ENCODE results near the gene CPT1B.

- TF ChIP-seq ZNF768 (tag by site-specific recombination; IDR thresholded peaks at IDR 0.05), result no peak
- TF ChIP-seq, protein P1, sequence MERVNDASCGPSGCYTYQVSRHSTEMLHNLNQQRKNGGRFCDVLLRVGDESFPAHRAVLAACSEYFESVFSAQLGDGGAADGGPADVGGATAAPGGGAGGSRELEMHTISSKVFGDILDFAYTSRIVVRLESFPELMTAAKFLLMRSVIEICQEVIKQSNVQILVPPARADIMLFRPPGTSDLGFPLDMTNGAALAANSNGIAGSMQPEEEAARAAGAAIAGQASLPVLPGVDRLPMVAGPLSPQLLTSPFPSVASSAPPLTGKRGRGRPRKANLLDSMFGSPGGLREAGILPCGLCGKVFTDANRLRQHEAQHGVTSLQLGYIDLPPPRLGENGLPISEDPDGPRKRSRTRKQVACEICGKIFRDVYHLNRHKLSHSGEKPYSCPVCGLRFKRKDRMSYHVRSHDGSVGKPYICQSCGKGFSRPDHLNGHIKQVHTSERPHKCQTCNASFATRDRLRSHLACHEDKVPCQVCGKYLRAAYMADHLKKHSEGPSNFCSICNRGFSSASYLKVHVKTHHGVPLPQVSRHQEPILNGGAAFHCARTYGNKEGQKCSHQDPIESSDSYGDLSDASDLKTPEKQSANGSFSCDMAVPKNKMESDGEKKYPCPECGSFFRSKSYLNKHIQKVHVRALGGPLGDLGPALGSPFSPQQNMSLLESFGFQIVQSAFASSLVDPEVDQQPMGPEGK (tag by site-specific recombination; IDR thresholded peaks at IDR 0.05), result 0 out of 2 replicates have a peak, but pooled peaks have one; percentile 42
- peak; percentile 31; the same call in 1 of the 2 replicates for TF ChIP-seq ZNF324 (tag by site-specific recombination; IDR thresholded peaks at IDR 0.05)
- TF ChIP-seq BCL11A (tag by site-specific recombination; IDR thresholded peaks at IDR 0.05; ENCODE audit: low read depth), result peak; percentile 62; the same call in 1 of the 2 replicates
- no peak for TF ChIP-seq GLI4 (tag by site-specific recombination; IDR thresholded peaks at IDR 0.05)
- TF ChIP-seq CTCF (tag by site-specific recombination; IDR thresholded peaks at IDR 0.05), result no peak
- no peak for TF ChIP-seq BCL6B (tag by site-specific recombination; IDR thresholded peaks at IDR 0.05)
- no peak for TF ChIP-seq ZNF157 (tag by site-specific recombination; IDR thresholded peaks at IDR 0.05)
Observed at GRCh38 chr22:50582493-50583293, 4.5 kb upstream of the CPT1B start, which contains the start of gene CHKB.
